Endothelial cell of umbilical vein (primary cell): ENCODE results near the gene CSE1L.

Experiments
- CTCF ChIP-seq, 2 donors: IDR thresholded peaks; 1 replicate in 1 of 2; 2 replicates in 1 of 2; pipeline ENCODE4 v1.5.1; 2011; ENCODE audit warnings: low read length in 2 of 2, mild to moderate bottlenecking in 2 of 2, moderate library complexity in 2 of 2, control low read depth in 1 of 2, inconsistent platforms in 1 of 2, low read depth in 1 of 2; ENCODE audit not compliant: insufficient read depth in 1 of 2; ENCODE audit errors: extremely low read depth in 1 of 2
- POLR2A ChIP-seq: IDR thresholded peaks from 2 replicates; pipeline ENCODE4 v1.6.1; 2012; ENCODE audit warnings: low read depth, mild to moderate bottlenecking, control low read depth, low read length
- POLR2AphosphoS5 ChIP-seq: IDR thresholded peaks from 2 replicates; pipeline ENCODE4 v1.6.1; 2012; ENCODE audit warnings: low read depth, mild to moderate bottlenecking, control low read depth, low read length, moderate library complexity; ENCODE audit not compliant: insufficient read depth

- TF ChIP-seq POLR2A (no peak), POLR2AphosphoS5 (no peak), CTCF (IDR thresholded peaks at IDR 0.05; ENCODE audit: extremely low read depth in 1 of 2, insufficient read depth in 1 of 2, low read depth in 1 of 2, low read length in 2 of 2) (no peak)
Measured at GRCh38 chr20:49037962-49038387, 8.1 kb upstream of the CSE1L start.
